Activated CD8-positive, alpha-beta T cell treated with anti-CD3 and anti-CD28 coated beads, Interleukin-2, amount 10 ng/mL, durations not matched to agents 7 days and 5 days (primary cell): ENCODE results near the gene FTO. TPM values are rescaled to one million over a fixed set of nuclear protein-coding genes. Genes with fewer than 3 reads are reported as not detected.

ENCODE experiments used
- ATAC-seq: fragments of 150-1000 bp; cut with Tn5 transposase; one replicate; pipeline ENCODE4 v1.10.0; 2021; ENCODE audit warnings: moderate library complexity
- CTCF ChIA-PET: fragments of 350-600 bp; sonication (Branson Sonifier 250); formaldehyde crosslinking; loops from one replicate; lab custom pipeline; 2021; ENCODE audit warnings: antibody characterized with exemption; lab: Charles Lee
- POLR2A ChIA-PET: fragments of 350-600 bp; sonication (Branson Sonifier 250); formaldehyde crosslinking; loops from one replicate; lab custom pipeline; 2021; ENCODE audit warnings: antibody characterized with exemption; lab: Charles Lee
- DNase-seq: peaks from one replicate; pipeline ENCODE4 v3.0.0-alpha.2; 2020
- H3K27ac Mint-ChIP-seq: one replicate; pipeline ENCODE4 v1.8.0; 2021; ENCODE audit warnings: mild to moderate bottlenecking, mixed read lengths
- H3K27me3 Mint-ChIP-seq: one replicate; pipeline ENCODE4 v1.8.0; 2021; ENCODE audit warnings: low read depth, mixed read lengths
- H3K36me3 Mint-ChIP-seq: one replicate; pipeline ENCODE4 v1.8.0; 2021; ENCODE audit warnings: low read depth, mixed read lengths
- H3K4me1 Mint-ChIP-seq: one replicate; pipeline ENCODE4 v1.8.0; 2021; ENCODE audit warnings: low read depth, mixed read lengths
- H3K4me3 Mint-ChIP-seq: one replicate; pipeline ENCODE4 v1.8.0; 2021; ENCODE audit warnings: mild to moderate bottlenecking, mixed read lengths
- H3K9me3 Mint-ChIP-seq: one replicate; pipeline ENCODE4 v1.8.0; 2022; ENCODE audit warnings: mixed read lengths; ENCODE audit not compliant: insufficient read depth
- total RNA-seq, 2 experiments: library from RNA; stranded (reverse); gene quantifications; one replicate each; pipeline ENCODE4 v1.2.3, GENCODE V29; 2021

Gene FTO
- total RNA-seq, 2 experiments from 2014 or later, result 40.2 to 44.5 TPM

GRCh38 chr16:54063279-54063773 lies 359.4 kb downstream of the FTO start:
- Mint-ChIP-seq H3K4me1 (no peaks in the 10 kb centered on the region), H3K27ac (no peak overlapping the region), H3K4me3 (no peak overlapping the region), H3K9me3 (no peaks in the 10 kb centered on the region), H3K27me3 (no peaks in the 10 kb centered on the region), H3K36me3 (no peaks in the 10 kb centered on the region)
- CTCF ChIA-PET, result no interaction called here
- ATAC-seq (no peak), DNase-seq (no peak)
- POLR2A ChIA-PET, result no interaction called here

- no peaks in the 10 kb centered on the region for H3K9me3 Mint-ChIP-seq
- CTCF ChIA-PET, result no interaction called here
- H3K36me3 Mint-ChIP-seq, result no peaks in the 10 kb centered on the region
- no peaks in the 10 kb centered on the region for H3K4me1 Mint-ChIP-seq
- H3K27ac Mint-ChIP-seq, result no peak overlapping the region
- no peaks in the 10 kb centered on the region for H3K27me3 Mint-ChIP-seq
- DNase-seq, result no peak
- H3K4me3 Mint-ChIP-seq, result no peak overlapping the region
- POLR2A ChIA-PET, result no interaction called here
- no peak for ATAC-seq
Measured at GRCh38 chr16:54066451-54067105, 362.6 kb downstream of the FTO start.

GRCh38 chr16:54067322-54068065 lies 363.5 kb downstream of the FTO start:
- Mint-ChIP-seq H3K4me3 (no peak overlapping the region), H3K36me3 (no peaks in the 10 kb centered on the region), H3K4me1 (no peaks in the 10 kb centered on the region), H3K27me3 (no peaks in the 10 kb centered on the region), H3K9me3 (no peaks in the 10 kb centered on the region), H3K27ac (no peak overlapping the region)
- DNase-seq, result no peak
- ATAC-seq, result no peak
- ChIA-PET POLR2A (no interaction called here), CTCF (no interaction called here)

GRCh38 chr16:54068212-54068611 lies 364.3 kb downstream of the FTO start:
- Mint-ChIP-seq H3K27me3 (no peaks in the 10 kb centered on the region), H3K27ac (no peak overlapping the region), H3K9me3 (no peaks in the 10 kb centered on the region), H3K4me1 (no peaks in the 10 kb centered on the region), H3K36me3 (no peaks in the 10 kb centered on the region), H3K4me3 (no peak overlapping the region)
- POLR2A ChIA-PET, result no interaction called here
- CTCF ChIA-PET, result no interaction called here
- ATAC-seq, result no peak
- no peak for DNase-seq

- no peaks in the 10 kb centered on the region for H3K4me1 Mint-ChIP-seq
- no peaks in the 10 kb centered on the region for H3K36me3 Mint-ChIP-seq
- no peak for ATAC-seq
- POLR2A ChIA-PET, result no interaction called here
- no peaks in the 10 kb centered on the region for H3K27me3 Mint-ChIP-seq
- H3K4me3 Mint-ChIP-seq, result no peak overlapping the region
- H3K9me3 Mint-ChIP-seq, result no peaks in the 10 kb centered on the region
- H3K27ac Mint-ChIP-seq, result no peak overlapping the region
- no peak for DNase-seq
- CTCF ChIA-PET, result no interaction called here
Measured at GRCh38 chr16:54069601-54070239, 365.8 kb downstream of the FTO start.

GRCh38 chr16:54070789-54071343 lies 366.9 kb downstream of the FTO start:
- CTCF ChIA-PET, result no interaction called here

GRCh38 chr16:54071514-54071913 lies 367.6 kb downstream of the FTO start:
- no peaks in the 10 kb centered on the region for H3K36me3 Mint-ChIP-seq
- POLR2A ChIA-PET, result no interaction called here
- H3K9me3 Mint-ChIP-seq, result no peaks in the 10 kb centered on the region
- no peak for DNase-seq
- H3K27ac Mint-ChIP-seq, result no peak overlapping the region
- CTCF ChIA-PET, result no interaction called here
- no peaks in the 10 kb centered on the region for H3K4me1 Mint-ChIP-seq
- no peak overlapping the region for H3K4me3 Mint-ChIP-seq
- ATAC-seq, result no peak
- no peaks in the 10 kb centered on the region for H3K27me3 Mint-ChIP-seq

More at GRCh38 chr16:54070789-54071343, 366.9 kb downstream of the FTO start:
- ATAC-seq (no peak), DNase-seq (no peak)
- Mint-ChIP-seq H3K36me3 (no peaks in the 10 kb centered on the region), H3K27me3 (no peaks in the 10 kb centered on the region), H3K27ac (no peak overlapping the region), H3K9me3 (no peaks in the 10 kb centered on the region), H3K4me3 (no peak overlapping the region), H3K4me1 (no peaks in the 10 kb centered on the region)
- POLR2A ChIA-PET, result no interaction called here

- Mint-ChIP-seq H3K4me3 (no peak overlapping the region), H3K4me1 (no peaks in the 10 kb centered on the region), H3K36me3 (no peaks in the 10 kb centered on the region), H3K27me3 (no peaks in the 10 kb centered on the region), H3K27ac (no peak overlapping the region), H3K9me3 (no peaks in the 10 kb centered on the region)
- POLR2A ChIA-PET, result no interaction called here
- CTCF ChIA-PET, result no interaction called here
- no peak for ATAC-seq
- no peak for DNase-seq
Measured at GRCh38 chr16:54072237-54072636, 368.3 kb downstream of the FTO start.

- Mint-ChIP-seq H3K36me3 (no peaks in the 10 kb centered on the region), H3K27ac (no peak overlapping the region), H3K9me3 (no peaks in the 10 kb centered on the region), H3K27me3 (no peaks in the 10 kb centered on the region), H3K4me3 (no peak overlapping the region), H3K4me1 (no peaks in the 10 kb centered on the region)
- CTCF ChIA-PET, result no interaction called here
- ATAC-seq (no peak), DNase-seq (no peak)
- POLR2A ChIA-PET, result no interaction called here
Measured at GRCh38 chr16:54073356-54073755, 369.4 kb downstream of the FTO start.

- ATAC-seq (no peak), DNase-seq (no peak)
- ChIA-PET CTCF (no interaction called here), POLR2A (no interaction called here)
- no peaks in the 10 kb centered on the region for H3K9me3 Mint-ChIP-seq
- no peak overlapping the region for H3K27ac Mint-ChIP-seq
- H3K36me3 Mint-ChIP-seq, result no peaks in the 10 kb centered on the region
- no peak overlapping the region for H3K4me3 Mint-ChIP-seq
- H3K4me1 Mint-ChIP-seq, result no peaks in the 10 kb centered on the region
- H3K27me3 Mint-ChIP-seq, result no peaks in the 10 kb centered on the region
Measured at GRCh38 chr16:54075446-54075845, 371.5 kb downstream of the FTO start.

- H3K27ac Mint-ChIP-seq, result no peak overlapping the region
- no peak overlapping the region for H3K4me3 Mint-ChIP-seq
- POLR2A ChIA-PET, result no interaction called here
- H3K4me1 Mint-ChIP-seq, result no peaks in the 10 kb centered on the region
- no peak for DNase-seq
- ATAC-seq, result no peak
- CTCF ChIA-PET, result no interaction called here
- H3K27me3 Mint-ChIP-seq, result no peaks in the 10 kb centered on the region
- no peaks in the 10 kb centered on the region for H3K36me3 Mint-ChIP-seq
- no peaks in the 10 kb centered on the region for H3K9me3 Mint-ChIP-seq
Measured at GRCh38 chr16:54076006-54076504, 372.1 kb downstream of the FTO start.
